ENCODE measurements around the gene TMEM132D.

The TMEM132D gene

GRCh38 chr12:129404556-129404955, 499.3 kb downstream of the TMEM132D start:
- DNase-seq = no peak

DNA sequence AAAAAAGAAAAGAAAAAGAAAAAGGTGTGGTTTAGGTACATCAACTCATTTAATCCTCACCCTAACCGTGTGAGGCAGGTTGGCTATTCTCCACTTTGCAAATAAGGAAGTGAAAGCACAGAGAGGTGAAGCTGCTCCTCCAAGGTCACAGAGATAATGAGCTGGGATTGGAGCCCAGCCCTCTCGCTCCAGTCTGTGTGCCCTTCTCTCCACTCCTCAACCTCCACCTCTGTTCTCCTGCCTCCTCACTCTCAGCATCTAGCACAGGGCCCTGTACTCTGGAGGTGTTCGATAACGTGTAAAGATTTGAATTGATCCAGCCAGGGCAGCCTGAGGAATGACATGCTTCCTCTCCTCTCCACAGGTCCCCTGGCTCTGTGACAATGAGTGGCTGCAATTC, 502.3 kb downstream of the TMEM132D start:
- DNase-seq = no peak

GRCh38 chr12:129394177-129394825, 509.5 kb downstream of the TMEM132D start:
- no peak for DNase-seq

DNA sequence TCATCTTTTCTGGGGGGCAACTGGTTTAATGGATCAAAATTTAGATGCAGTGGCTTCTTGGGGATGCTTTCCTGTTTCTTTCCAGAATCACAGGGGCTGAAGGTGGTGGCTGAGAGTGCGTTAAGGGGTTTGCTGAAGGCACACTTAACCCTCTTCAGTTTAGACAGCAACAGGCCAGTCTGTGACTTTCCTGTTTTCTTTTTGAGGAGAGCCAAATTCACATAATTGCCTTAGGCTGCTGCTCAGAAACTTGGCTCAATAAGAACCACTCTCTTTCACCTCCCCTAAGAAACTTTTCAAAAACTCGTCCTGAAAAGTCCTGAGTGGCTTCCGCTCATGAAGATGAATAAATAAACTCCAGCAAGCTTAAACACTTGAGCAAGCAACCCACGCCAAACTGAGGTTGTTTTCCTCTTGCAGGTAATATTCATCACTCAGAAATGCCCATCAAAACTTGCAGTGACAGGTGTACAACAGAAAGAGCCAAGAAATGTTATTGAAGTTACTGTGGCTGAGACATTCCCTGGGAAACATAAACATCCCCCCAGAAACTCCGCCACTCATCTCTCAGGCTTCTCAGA, 510.4 kb downstream of the TMEM132D start:
- DNase-seq = no peak

GRCh38 chr12:129385637-129385990, 518.2 kb downstream of the TMEM132D start:
- DNase-seq = no peak

DNA sequence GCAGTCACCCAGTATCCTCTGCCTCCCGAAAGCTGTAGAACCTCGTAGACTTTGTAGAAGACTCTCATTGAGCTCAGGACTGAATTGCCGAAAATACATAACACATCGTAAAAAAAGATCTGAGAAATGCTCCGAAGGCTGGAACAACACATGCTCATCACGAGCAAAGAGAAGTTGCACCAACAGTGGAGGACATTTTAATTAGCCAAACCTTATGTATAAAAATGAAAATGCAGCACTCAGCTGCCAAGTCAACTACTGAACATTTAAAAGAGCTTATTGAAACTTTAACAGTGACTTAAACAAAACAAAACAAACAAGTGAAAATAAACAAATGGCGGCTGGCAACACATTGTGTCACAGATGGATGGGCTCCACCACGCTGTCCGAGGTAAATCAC, 519.9 kb downstream of the TMEM132D start:
- no peak for DNase-seq

DNA sequence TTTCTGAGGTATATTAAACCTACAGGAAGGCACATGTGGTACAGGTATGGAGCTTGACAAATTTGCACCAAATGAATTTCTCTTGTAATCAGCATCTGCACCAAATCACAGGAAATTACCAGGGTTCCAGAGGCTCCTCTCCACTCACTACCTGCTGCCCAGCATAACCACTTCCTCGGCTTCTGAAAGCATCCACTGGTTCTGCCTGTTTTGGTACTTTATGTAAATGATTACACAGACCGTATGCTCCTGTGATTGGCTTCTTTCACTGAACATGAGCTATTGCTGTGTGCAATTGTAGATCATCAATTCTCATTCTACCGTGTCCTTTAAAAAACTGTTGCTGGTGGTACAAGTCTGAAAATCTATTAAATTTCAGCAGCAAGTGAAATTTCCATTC, 522.1 kb downstream of the TMEM132D start:
- DNase-seq = no peak

GRCh38 chr12:129379076-129379804, 524.6 kb downstream of the TMEM132D start:
- no peak for DNase-seq

GRCh38 chr12:129378496-129378895, 525.3 kb downstream of the TMEM132D start:
- DNase-seq = peak; percentile 50

DNA sequence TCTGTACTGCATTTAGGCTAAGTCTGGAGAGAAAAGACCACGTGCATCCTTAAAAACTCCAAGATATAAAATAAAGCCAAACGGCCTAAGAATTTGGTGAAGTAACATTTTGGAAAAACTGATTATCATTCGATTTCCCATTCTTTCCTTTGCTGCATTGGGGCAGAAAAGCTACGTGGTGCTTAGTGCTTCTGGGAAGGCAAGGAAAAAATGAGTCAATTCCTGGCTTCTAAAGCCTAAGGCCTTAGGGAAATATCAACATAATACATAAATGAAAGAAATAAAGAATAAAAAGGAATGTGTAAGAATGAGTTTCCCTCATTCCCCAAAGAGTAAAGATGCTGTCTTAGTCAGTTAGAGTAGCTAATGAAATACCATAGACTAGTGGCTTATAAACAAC, 530.1 kb downstream of the TMEM132D start:
- DNase-seq = no peak

- DNase-seq = no peak
These were observed 530.9 kb downstream of the TMEM132D start for GRCh38 chr12:129372876-129373275.

DNA sequence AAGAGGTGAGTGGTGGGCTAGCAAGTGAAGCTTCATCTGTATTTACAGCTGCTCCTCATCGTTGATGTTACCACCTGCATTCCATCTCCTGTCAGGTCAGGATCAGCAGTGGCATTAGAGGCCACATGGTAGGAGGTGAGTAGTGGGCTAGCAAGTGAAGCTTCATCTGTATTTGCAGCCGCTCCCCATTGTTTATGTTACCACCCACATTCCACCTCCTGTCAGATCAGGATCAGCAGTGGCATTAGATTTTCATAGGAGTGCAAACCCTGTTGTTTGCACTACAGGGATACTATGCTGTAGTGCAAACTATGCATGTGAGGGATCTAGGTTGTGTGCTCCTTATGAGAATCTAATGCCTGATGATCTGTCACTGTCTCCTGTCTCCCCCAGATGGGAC, 531.5 kb downstream of the TMEM132D start:
- no peak for DNase-seq

DNA sequence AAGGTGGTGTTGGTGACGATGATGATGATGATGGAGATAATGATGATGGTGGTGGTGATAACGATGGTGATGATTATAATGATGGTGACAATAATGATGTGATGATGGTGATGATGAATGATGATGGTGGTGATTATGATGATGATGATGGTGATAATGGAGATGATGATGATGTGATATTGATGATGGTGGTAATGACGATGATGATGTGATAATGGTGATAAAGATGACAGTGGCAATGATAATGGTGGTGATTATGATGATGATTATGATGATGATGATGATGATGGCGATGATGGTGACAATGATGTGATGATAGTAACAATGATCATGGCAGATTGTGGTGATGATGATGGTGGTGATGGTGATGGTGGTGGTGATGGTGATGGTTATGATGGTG, 532.6 kb downstream of the TMEM132D start:
- DNase-seq = no peak

GRCh38 chr12:129366656-129367055, 537.2 kb downstream of the TMEM132D start:
- DNase-seq = no peak

DNA sequence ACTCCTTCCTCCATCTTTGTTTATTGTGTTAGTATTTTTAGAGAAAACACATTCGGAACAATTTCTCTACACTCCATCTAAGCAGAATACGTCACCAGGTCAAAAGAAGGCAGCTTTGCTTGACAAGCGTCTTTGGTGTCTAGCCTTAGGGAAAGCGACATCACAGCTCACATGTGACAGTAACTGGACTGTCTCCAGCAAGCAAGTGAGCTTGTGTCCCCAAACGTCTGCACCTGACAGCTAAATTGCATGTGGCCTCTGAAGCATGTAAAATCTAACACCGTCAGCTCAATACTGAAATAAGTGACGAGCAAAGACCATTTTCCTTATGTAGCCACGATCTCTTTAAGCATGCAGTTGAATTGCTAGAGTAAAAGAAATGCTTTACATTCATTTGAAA, 540.8 kb downstream of the TMEM132D start:
- no peak for DNase-seq

- no peak for DNase-seq
These were observed 546.6 kb downstream of the TMEM132D start for GRCh38 chr12:129357233-129357632.

DNA sequence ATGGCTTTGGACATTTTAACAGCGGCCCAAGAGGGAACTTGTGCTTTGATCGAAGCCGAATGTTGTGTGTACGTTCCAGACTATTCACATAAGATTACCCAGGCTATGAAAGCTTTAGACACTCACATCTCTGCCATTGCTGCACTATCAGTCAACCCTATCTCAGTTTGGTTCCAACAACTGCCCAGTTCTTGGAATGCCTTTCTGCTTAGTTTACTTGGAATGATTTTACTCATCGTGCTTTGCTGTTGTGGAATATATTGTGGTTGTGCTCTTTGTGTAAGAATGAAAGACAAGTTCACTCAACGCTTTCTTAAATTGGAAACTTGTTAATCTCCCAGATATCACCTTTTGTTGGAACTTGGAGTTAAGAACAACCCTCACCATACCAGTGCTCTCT, 552.3 kb downstream of the TMEM132D start:
- DNase-seq = no peak

GRCh38 chr12:129339336-129339735, 564.5 kb downstream of the TMEM132D start:
- DNase-seq = no peak

DNA sequence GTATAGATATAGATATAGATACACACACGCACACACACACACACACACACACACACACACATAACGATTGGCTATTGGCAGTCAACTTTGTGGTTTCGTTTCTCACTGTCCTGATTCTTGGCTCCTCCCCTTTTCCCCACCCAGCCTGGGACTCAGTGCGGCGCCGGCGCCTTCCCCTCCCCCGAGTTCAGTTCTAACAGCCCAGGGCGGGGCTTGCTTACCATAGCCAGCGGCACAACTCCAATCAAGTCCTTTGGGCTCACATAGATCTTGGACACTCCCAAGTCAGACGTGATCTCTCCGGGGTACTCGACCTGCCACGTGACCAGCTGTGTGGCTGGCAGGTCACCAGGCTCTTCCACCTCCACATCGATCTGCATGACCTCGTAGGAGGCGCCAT, 566.4 kb downstream of the TMEM132D start:
- no peak for DNase-seq

GRCh38 chr12:129335773-129336172, 568.1 kb downstream of the TMEM132D start:
- DNase-seq = no peak

DNA sequence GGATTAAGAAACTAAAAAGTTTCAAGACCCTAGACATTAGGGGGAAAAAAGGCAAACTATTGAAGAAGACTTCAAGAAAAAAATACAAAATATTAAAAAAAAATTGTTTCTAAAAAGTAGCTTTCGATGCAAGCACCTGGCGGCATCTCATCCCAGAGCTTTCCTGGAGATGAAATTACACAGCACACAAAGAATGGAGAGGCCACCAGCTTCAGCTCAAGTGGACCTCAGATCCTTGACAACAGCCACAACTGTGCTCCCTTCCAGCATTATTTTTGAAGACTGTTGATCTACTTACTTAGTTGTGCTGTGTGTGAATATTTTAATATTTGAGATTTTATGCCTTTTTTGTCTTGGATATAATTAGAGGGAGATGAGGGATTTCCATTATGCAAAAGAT, 571.5 kb downstream of the TMEM132D start:
- DNase-seq = peak; percentile 33

DNA sequence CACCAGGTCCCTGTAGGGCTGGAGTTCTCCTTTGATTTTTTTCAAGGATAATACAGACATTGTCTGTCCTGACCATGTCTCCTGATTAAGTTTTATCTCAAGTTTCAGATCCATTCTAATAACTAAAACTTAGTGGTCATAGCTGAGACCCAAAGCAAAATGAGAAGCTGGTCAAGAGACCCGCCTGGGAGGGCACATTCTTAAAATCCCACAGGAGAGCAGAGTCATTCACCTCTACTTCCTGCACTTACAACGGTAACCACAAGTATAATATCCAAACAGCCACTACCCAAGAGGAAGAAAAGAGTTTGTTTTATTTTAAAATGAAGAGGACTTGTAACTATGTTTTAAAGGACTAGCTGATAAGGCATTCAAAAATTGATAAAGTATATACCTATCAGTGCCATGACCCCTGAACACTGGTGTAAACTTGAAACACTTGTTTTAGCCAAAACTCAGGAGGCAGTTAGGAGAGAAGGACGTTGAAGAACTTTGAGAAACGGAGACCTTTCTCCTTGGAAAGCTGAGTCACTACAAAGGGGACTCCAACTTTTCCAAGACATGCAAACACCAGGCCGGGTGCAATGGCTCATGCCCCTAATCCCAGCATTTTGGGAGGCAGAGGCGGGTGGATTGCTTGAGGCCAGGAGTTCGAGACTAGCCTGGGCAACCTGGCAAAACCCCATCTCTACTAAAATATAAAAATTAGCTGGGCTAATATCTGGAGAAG, 572.3 kb downstream of the TMEM132D start:
- DNase-seq = no peak

DNA sequence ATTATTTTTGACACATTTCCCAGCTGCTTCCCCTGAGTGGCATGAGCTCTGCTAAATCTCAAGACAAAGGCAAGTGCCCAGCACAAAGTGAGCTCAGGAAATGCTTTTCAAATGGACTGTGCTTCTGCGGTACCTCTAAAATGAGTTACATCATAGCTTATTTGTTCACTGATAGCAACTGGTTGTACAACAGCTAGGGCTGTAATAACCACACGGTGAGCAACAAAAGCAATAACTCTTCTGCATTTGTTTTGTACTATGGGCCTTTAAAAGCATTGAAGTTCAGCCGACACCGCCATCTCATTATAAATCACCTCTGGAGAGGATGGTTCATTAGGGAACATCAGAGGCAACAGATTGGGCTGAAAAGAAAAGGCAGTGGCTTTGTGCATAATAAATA, 575.6 kb downstream of the TMEM132D start:
- DNase-seq = peak; percentile 91

DNA sequence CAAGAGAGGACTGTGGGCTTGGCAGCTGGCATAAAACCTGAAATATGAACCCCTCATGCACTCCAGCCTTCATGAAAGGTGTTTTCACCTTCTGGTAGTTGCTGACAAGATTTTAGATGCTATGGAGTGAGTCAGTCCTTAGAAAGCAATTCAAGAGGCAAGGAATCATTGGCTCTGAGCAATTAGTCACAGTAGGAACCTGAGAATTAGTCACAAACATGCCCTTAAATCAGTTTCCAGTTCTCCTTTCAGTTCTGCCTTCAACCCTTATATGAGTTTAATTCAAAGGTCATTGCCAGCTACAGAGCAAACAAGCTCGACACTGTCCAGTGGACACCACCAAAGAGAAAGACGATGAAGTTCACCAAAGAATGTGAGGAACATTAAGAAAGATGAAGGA, 578.3 kb downstream of the TMEM132D start:
- DNase-seq = no peak
